Measurements from ENCODE around the gene NLRC5. TPM values are rescaled to one million over a fixed set of nuclear protein-coding genes. Genes with fewer than 3 reads are reported as not detected.

The NLRC5 gene
- total and polyA plus RNA-seq, 4 donors = 23.9 to 46.4 (median 31.1) TPM

- Histone ChIP-seq H3K4me1 (ENCODE audit: control insufficient read depth in 5 of 5, insufficient read depth in 5 of 5, low read length in 5 of 5) (peaks cover 0 to 20% (median 10%) of the 10 kb centered on the region in 5 donors), H3K27me3 (ENCODE audit: control insufficient read depth in 3 of 3, insufficient read depth in 3 of 3, low read length in 2 of 3) (no peaks in the 10 kb centered on the region), H3K4me3 (no peak within 1 kb of the TSS), H3K9ac (ENCODE audit: insufficient read depth in 1 of 2, low read length in 2 of 2) (no peak within 1 kb of the TSS), H3K9me3 (ENCODE audit: control insufficient read depth in 4 of 4, insufficient read depth in 3 of 4, low read length in 3 of 4) (no peaks in the 10 kb centered on the region), H3K27ac (ENCODE audit: low read depth in 1 of 2, low read length in 1 of 2) (peak within 1 kb of the TSS in 1 of 2 donors; percentile 82), H3K36me3 (ENCODE audit: control insufficient read depth in 4 of 4, insufficient read depth in 4 of 4, low read length in 4 of 4) (peaks cover 0 to 2% (median 0%) of the 10 kb centered on the region in 4 donors)
- ATAC-seq (ENCODE audit: insufficient read depth, low FRiP score) (no peak), DNase-seq (no peak)
- TF ChIP-seq CTCF (IDR thresholded peaks at IDR 0.05; ENCODE audit: control extremely low read depth, extremely low read depth) = no peak
- 58 to 69% methylated on average over 12 of the region's 12 CpGs for WGBS, 2 donors
Observed at GRCh38 chr16:56961851-56962281, 27.5 kb upstream of the NLRC5 start, which contains the start of gene CETP. Gene CETP (plus strand): TSS chr16:56961950. CDS start chr16:56961980, 30 bp downstream.

- 44 to 47% methylated on average over 30 of the region's 30 CpGs for WGBS, 2 donors
- no peak overlapping the region for H3K27ac ChIP-seq (ENCODE audit: low read depth in 1 of 2, low read length in 1 of 2)
- peak; percentile 67 for ATAC-seq (ENCODE audit: insufficient read depth, low FRiP score)
Observed at GRCh38 chr16:56964243-56965148, 24.9 kb upstream of the NLRC5 start.

GRCh38 chr16:56965149-56966092, 23.9 kb upstream of the NLRC5 start:
- DNase-seq (no peak), ATAC-seq (ENCODE audit: insufficient read depth, low FRiP score) (no peak)
- 68 to 73% methylated on average over 12 of the region's 12 CpGs for WGBS, 2 donors
- H3K36me3 ChIP-seq (ENCODE audit: control insufficient read depth in 4 of 4, insufficient read depth in 4 of 4, low read length in 4 of 4) = no peaks in the 10 kb centered on the region
- no peak for TF ChIP-seq CTCF (IDR thresholded peaks at IDR 0.05; ENCODE audit: control extremely low read depth, extremely low read depth)
- no peak overlapping the region for H3K9ac ChIP-seq (ENCODE audit: insufficient read depth in 1 of 2, low read length in 2 of 2)
- H3K4me1 ChIP-seq (ENCODE audit: control insufficient read depth in 5 of 5, insufficient read depth in 5 of 5, low read length in 5 of 5) = peaks cover 0 to 18% (median 10%) of the 10 kb centered on the region in 5 donors
- no peaks in the 10 kb centered on the region for H3K27me3 ChIP-seq (ENCODE audit: control insufficient read depth in 3 of 3, insufficient read depth in 3 of 3, low read length in 2 of 3)
- no peak overlapping the region for H3K4me3 ChIP-seq
- no peaks in the 10 kb centered on the region for H3K9me3 ChIP-seq (ENCODE audit: control insufficient read depth in 4 of 4, insufficient read depth in 3 of 4, low read length in 3 of 4)
- H3K27ac ChIP-seq (ENCODE audit: low read depth in 1 of 2, low read length in 1 of 2) = peak overlapping the region in 1 of 2 donors; percentile 71

More at GRCh38 chr16:56964243-56965148, 24.9 kb upstream of the NLRC5 start:
- Histone ChIP-seq H3K4me1 (ENCODE audit: control insufficient read depth in 5 of 5, insufficient read depth in 5 of 5, low read length in 5 of 5) (peaks cover 0 to 18% (median 10%) of the 10 kb centered on the region in 5 donors), H3K36me3 (ENCODE audit: control insufficient read depth in 4 of 4, insufficient read depth in 4 of 4, low read length in 4 of 4) (peaks cover 0 to 2% (median 0%) of the 10 kb centered on the region in 4 donors), H3K4me3 (no peak overlapping the region), H3K9me3 (ENCODE audit: control insufficient read depth in 4 of 4, insufficient read depth in 3 of 4, low read length in 3 of 4) (no peaks in the 10 kb centered on the region), H3K9ac (ENCODE audit: insufficient read depth in 1 of 2, low read length in 2 of 2) (no peak overlapping the region), H3K27me3 (ENCODE audit: control insufficient read depth in 3 of 3, insufficient read depth in 3 of 3, low read length in 2 of 3) (no peaks in the 10 kb centered on the region)
- DNase-seq = peak; percentile 60 to 75 (median 65)
- peak; percentile 98 for TF ChIP-seq CTCF (IDR thresholded peaks at IDR 0.05; ENCODE audit: control extremely low read depth, extremely low read depth)

All from lung (tissue), 12 donors.